ENCODE data around the gene KBTBD2.
"Not testable (repeated sequence)": the region's sequence is repeated elsewhere in the genome, so short reads cannot be mapped to it uniquely, and the experiment has no call there.

The KBTBD2 gene

GRCh38 chr7:32921896-32922295 lies 30.3 kb upstream of the KBTBD2 start:
- no peaks in the 10 kb centered on the region for H3K27me3 ChIP-seq (ENCODE audit: low read depth, low read length)
- no peaks in the 10 kb centered on the region for H3K79me2 ChIP-seq (ENCODE audit: low read length)
- peaks cover 6% of the 10 kb centered on the region for H3K36me3 ChIP-seq (replicated peaks; ENCODE audit: low read depth, low read length)
- H3K9ac ChIP-seq (ENCODE audit: low read length) = no peak overlapping the region
- H2AFZ ChIP-seq (ENCODE audit: low read depth, low read length) = no peak overlapping the region
- no peak overlapping the region for H3K27ac ChIP-seq (ENCODE audit: low read length)
- H3K4me3 ChIP-seq (ENCODE audit: low read length) = no peak overlapping the region
- TF ChIP-seq CTCF (IDR thresholded peaks at IDR 0.05; ENCODE audit: low read depth, low read length) = no peak
- TF ChIP-seq EZH2phosphoT487 (IDR thresholded peaks at IDR 0.05; ENCODE audit: low read depth) = no peak
- H3K4me2 ChIP-seq (ENCODE audit: low read length) = no peak overlapping the region
- no peaks in the 10 kb centered on the region for H3K9me3 ChIP-seq (ENCODE audit: insufficient read depth, low read length)
- H3K4me1 ChIP-seq (ENCODE audit: low read length) = no peaks in the 10 kb centered on the region
- no peaks in the 10 kb centered on the region for H4K20me1 ChIP-seq (ENCODE audit: insufficient read depth, low read length)

- not testable (repeated sequence) for H4K20me1 ChIP-seq (ENCODE audit: insufficient read depth, low read length); H3K4me3 ChIP-seq (ENCODE audit: low read length); H3K4me1 ChIP-seq (ENCODE audit: low read length); H3K27me3 ChIP-seq (ENCODE audit: low read depth, low read length); H3K9ac ChIP-seq (ENCODE audit: low read length); H3K27ac ChIP-seq (ENCODE audit: low read length); H3K4me2 ChIP-seq (ENCODE audit: low read length); H2AFZ ChIP-seq (ENCODE audit: low read depth, low read length); H3K79me2 ChIP-seq (ENCODE audit: low read length); H3K36me3 ChIP-seq (replicated peaks; ENCODE audit: low read depth, low read length); H3K9me3 ChIP-seq (ENCODE audit: insufficient read depth, low read length)
Observed at GRCh38 chr7:32916994-32917393, 25.4 kb upstream of the KBTBD2 start.

- Histone ChIP-seq H4K20me1 (ENCODE audit: insufficient read depth, low read length) (no peaks in the 10 kb centered on the region), H3K4me1 (ENCODE audit: low read length) (no peaks in the 10 kb centered on the region), H2AFZ (ENCODE audit: low read depth, low read length) (no peak overlapping the region), H3K9ac (ENCODE audit: low read length) (no peak overlapping the region), H3K36me3 (replicated peaks; ENCODE audit: low read depth, low read length) (no peaks in the 10 kb centered on the region), H3K4me2 (ENCODE audit: low read length) (no peak overlapping the region), H3K9me3 (ENCODE audit: insufficient read depth, low read length) (no peaks in the 10 kb centered on the region), H3K79me2 (ENCODE audit: low read length) (no peaks in the 10 kb centered on the region), H3K4me3 (ENCODE audit: low read length) (no peak overlapping the region), H3K27ac (ENCODE audit: low read length) (no peak overlapping the region), H3K27me3 (ENCODE audit: low read depth, low read length) (no peaks in the 10 kb centered on the region)
- TF ChIP-seq CTCF (IDR thresholded peaks at IDR 0.05; ENCODE audit: low read depth, low read length) (no peak), EZH2phosphoT487 (IDR thresholded peaks at IDR 0.05; ENCODE audit: low read depth) (no peak)
Observed at GRCh38 chr7:32916006-32916405, 24.4 kb upstream of the KBTBD2 start.

- Histone ChIP-seq H3K9ac (ENCODE audit: low read length) (no peak overlapping the region), H3K4me2 (ENCODE audit: low read length) (no peak overlapping the region), H2AFZ (ENCODE audit: low read depth, low read length) (no peak overlapping the region), H4K20me1 (ENCODE audit: insufficient read depth, low read length) (no peaks in the 10 kb centered on the region), H3K4me1 (ENCODE audit: low read length) (no peaks in the 10 kb centered on the region), H3K79me2 (ENCODE audit: low read length) (no peaks in the 10 kb centered on the region), H3K9me3 (ENCODE audit: insufficient read depth, low read length) (no peaks in the 10 kb centered on the region), H3K27ac (ENCODE audit: low read length) (no peak overlapping the region), H3K36me3 (replicated peaks; ENCODE audit: low read depth, low read length) (no peaks in the 10 kb centered on the region), H3K27me3 (ENCODE audit: low read depth, low read length) (no peaks in the 10 kb centered on the region), H3K4me3 (ENCODE audit: low read length) (no peak overlapping the region)
- TF ChIP-seq CTCF (IDR thresholded peaks at IDR 0.05; ENCODE audit: low read depth, low read length) = no peak
- TF ChIP-seq EZH2phosphoT487 (IDR thresholded peaks at IDR 0.05; ENCODE audit: low read depth) = no peak
Observed at GRCh38 chr7:32915041-32915536, 23.5 kb upstream of the KBTBD2 start.

DNA sequence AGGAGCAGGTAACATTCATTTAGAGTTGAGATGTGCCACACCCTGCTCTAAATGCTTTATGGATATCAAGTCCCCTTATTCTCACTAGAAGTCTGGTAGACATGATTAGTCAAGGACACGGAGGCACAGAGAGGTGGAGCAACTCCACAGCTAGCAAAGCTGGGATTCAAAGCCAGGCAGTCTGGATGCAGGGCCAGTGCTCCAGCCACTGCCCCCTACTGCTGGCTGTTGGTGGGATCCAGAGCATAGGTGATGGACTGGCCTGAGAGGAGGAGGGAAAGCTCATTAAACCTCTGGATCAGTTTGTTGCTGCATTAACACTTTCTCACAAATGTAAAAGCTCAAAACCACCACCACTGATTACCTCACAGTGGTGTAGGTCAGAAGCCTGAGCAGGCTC lies 22.6 kb upstream of the KBTBD2 start:
- no peak overlapping the region for H3K9ac ChIP-seq (ENCODE audit: low read length)
- no peaks in the 10 kb centered on the region for H3K9me3 ChIP-seq (ENCODE audit: insufficient read depth, low read length)
- H3K27ac ChIP-seq (ENCODE audit: low read length) = no peak overlapping the region
- no peaks in the 10 kb centered on the region for H3K27me3 ChIP-seq (ENCODE audit: low read depth, low read length)
- no peak overlapping the region for H3K4me3 ChIP-seq (ENCODE audit: low read length)
- no peaks in the 10 kb centered on the region for H3K36me3 ChIP-seq (replicated peaks; ENCODE audit: low read depth, low read length)
- H3K4me2 ChIP-seq (ENCODE audit: low read length) = no peak overlapping the region
- no peaks in the 10 kb centered on the region for H4K20me1 ChIP-seq (ENCODE audit: insufficient read depth, low read length)
- no peaks in the 10 kb centered on the region for H3K4me1 ChIP-seq (ENCODE audit: low read length)
- no peaks in the 10 kb centered on the region for H3K79me2 ChIP-seq (ENCODE audit: low read length)
- no peak for TF ChIP-seq EZH2phosphoT487 (IDR thresholded peaks at IDR 0.05; ENCODE audit: low read depth)
- no peak for TF ChIP-seq CTCF (IDR thresholded peaks at IDR 0.05; ENCODE audit: low read depth, low read length)
- no peak overlapping the region for H2AFZ ChIP-seq (ENCODE audit: low read depth, low read length)

All from OCI-LY3 (cell line).